Small intestine (tissue), 7 donors: ENCODE measurements around the gene JMJD6. TPM values are rescaled to one million over a fixed set of nuclear protein-coding genes. Genes with fewer than 3 reads are reported as not detected.

ENCODE experiments used
- DNase-seq, 2 donors: peaks; one replicate each; pipeline versions ENCODE4 v3.0.0 to v3.0.0-alpha.2; 2013
- FAIRE-seq: peaks from 2 replicates; lab custom pipeline; 2012; peaks lifted over from hg19 to GRCh38; lab: Jason Lieb, UNC
- H3K27ac ChIP-seq, 3 donors: one replicate each; pipeline ENCODE4 v1.5.1; 2013; ENCODE audit warnings: low read length in 2 of 3, mild to moderate bottlenecking in 2 of 3, control low read depth in 1 of 3, inconsistent platforms in 1 of 3, low read depth in 1 of 3, moderate library complexity in 1 of 3
- H3K27me3 ChIP-seq, 3 donors: one replicate each; pipeline ENCODE4 v1.6.1; 2013; ENCODE audit warnings: low read length in 3 of 3, inconsistent platforms in 1 of 3; ENCODE audit not compliant: control insufficient read depth in 3 of 3, insufficient read depth in 3 of 3
- H3K36me3 ChIP-seq, 3 donors: one replicate each; pipeline ENCODE4 v1.6.1; 2013; ENCODE audit warnings: low read length in 3 of 3, inconsistent platforms in 1 of 3, low read depth in 1 of 3, mild to moderate bottlenecking in 1 of 3, moderate library complexity in 1 of 3; ENCODE audit not compliant: control insufficient read depth in 3 of 3, insufficient read depth in 2 of 3
- H3K4me1 ChIP-seq, 3 donors: one replicate each; pipeline ENCODE4 v1.6.1; 2013; ENCODE audit warnings: low read length in 2 of 3, inconsistent platforms in 1 of 3, low read depth in 1 of 3, mild to moderate bottlenecking in 1 of 3, moderate library complexity in 1 of 3; ENCODE audit not compliant: control insufficient read depth in 3 of 3, insufficient read depth in 2 of 3
- H3K4me3 ChIP-seq, 3 donors: one replicate each; pipeline ENCODE4 v1.5.1; 2013; ENCODE audit warnings: low read length in 3 of 3, control low read depth in 1 of 3, inconsistent platforms in 1 of 3, low read depth in 1 of 3, mild to moderate bottlenecking in 1 of 3, moderate library complexity in 1 of 3
- H3K9me3 ChIP-seq, 2 donors: one replicate each; pipeline ENCODE4 v1.6.1; 2013; ENCODE audit warnings: low read depth in 1 of 2, low read length in 1 of 2; ENCODE audit not compliant: control insufficient read depth in 2 of 2, insufficient read depth in 1 of 2
- WGBS, 3 donors: extraction: QIAGEN DNeasy Blood & Tissue Kit; methylation state at CpG; one replicate each; pipeline ENCODE4 v1.1.7; 2013; 5-methylcytosine and 5-hydroxymethylcytosine counted together
- polyA plus RNA-seq, 4 donors: library from polyadenylated mRNA; stranded (reverse) in 3 of 4; unstranded in 1 of 4; fragments of 200-250 nt in 3 of 4; fragments of 120-200 nt in 1 of 4; gene quantifications; one replicate each; pipeline versions ENCODE4 v1.2.1 to v1.2.3, GENCODE V29; 2013
- donor health status: healthy with polysubstance abuse.
- donor health status: control.
- donor health status: control.
- donor health status: Bipolar disorder and iron deficiency.
- donor health status: healthy.

JMJD6 gene
- polyA plus RNA-seq, 4 donors = 24.2 to 56.6 (median 39.1) TPM

DNA sequence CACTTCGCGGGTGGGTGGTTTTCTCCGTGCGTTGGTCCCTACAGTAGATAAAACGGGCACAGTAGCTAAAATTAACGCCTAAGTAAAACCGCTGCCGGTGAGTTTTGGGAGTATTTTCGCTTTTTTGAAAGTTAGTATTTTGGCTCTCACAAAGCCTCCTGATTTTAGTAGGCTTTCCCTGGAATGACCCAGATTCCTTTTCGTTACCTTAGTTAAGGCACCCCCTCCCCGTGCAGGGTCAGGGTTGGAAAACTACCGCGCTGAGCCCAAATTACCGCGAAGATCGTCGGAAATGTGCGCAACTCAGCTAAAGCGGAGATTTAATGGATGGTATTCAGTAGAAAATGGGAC lies 54.5 kb downstream of the JMJD6 start:
- Histone ChIP-seq H3K36me3 (no peaks in the 10 kb centered on the region), H3K27me3 (no peaks in the 10 kb centered on the region), H3K27ac (peak overlapping the region; percentile 88 to 99 (median 90)), H3K4me1 (peaks cover 0 to 29% (median 0%) of the 10 kb centered on the region in 3 donors), H3K4me3 (peak overlapping the region in 2 of 3 donors; percentile 63 to 68), H3K9me3 (no peaks in the 10 kb centered on the region)
- 0% methylated on average over 19 of the region's 19 CpGs for WGBS, 3 donors
- FAIRE-seq (no peak), DNase-seq (no peak)

DNA sequence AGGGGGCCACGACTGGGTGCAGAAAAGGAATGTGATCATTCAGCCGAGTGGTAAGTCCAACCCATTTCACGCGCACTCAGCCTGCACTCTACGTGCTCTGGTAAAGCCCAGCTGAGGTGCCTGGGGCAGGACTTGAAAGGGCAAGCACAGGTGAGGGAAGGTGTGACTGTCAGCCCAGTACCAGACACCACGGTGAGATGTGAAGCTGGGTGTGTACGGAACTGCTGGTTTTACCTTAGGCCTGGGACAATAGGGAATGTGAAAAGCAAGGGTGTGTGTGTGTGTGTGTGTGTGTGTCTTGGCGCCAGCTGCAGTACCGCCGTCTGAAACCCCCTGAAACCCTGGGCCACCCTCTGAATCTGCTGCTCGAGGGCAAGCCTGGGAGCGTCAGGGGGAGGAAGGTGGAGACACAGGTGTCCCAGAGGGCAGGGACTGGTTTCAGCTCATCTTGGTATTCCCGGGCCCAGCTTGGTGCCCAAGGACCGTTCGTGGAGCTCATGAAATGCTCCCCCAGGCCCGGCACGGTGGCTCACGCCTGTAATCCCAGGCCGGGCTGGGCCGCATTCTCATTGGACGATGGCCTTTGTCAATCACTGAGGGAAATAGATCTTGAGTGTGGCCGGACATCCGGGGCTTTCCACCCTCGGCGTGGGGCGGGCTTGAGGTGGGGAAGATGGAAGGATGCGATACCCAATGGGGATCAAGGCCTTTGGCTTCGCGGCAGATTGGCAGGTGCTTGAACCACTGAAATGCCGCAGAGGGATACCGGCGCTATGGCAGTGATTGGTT lies 55.1 kb downstream of the JMJD6 start:
- WGBS, 3 donors = 6 to 13% (median 7%) methylated on average over 31 to 32 of the region's 32 CpGs
- Histone ChIP-seq H3K9me3 (no peaks in the 10 kb centered on the region), H3K4me3 (peak overlapping the region in 2 of 3 donors; percentile 63 to 68), H3K36me3 (no peaks in the 10 kb centered on the region), H3K4me1 (peaks cover 0 to 29% (median 0%) of the 10 kb centered on the region in 3 donors), H3K27ac (peak overlapping the region; percentile 94 to 99 (median 95)), H3K27me3 (no peaks in the 10 kb centered on the region)
- DNase-seq (peak; percentile 100), FAIRE-seq (peak; percentile 23)

DNA sequence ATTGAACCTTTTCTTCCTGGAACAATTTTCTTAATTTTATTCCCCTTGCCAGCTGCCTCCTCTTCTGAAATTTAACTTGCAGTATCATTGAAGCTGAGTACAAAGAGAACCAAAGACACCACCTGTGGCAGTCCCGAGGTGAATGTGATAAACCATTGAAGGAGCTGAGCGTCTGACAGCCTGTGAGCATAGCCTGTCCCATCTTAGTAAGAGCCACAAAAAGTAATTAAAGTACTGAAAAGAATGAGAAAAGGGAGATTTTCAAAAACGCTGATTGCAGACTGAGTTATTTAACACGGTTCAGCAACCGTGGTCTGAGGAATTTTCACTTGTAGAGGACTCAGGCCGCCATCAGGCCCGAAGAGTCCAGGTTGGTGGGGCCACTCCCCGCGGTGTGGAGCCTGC lies 55.7 kb downstream of the JMJD6 start:
- DNase-seq (peak in 1 of 2 donors; percentile 15), FAIRE-seq (no peak)
- Histone ChIP-seq H3K9me3 (no peaks in the 10 kb centered on the region), H3K4me1 (peaks cover 0 to 29% (median 0%) of the 10 kb centered on the region in 3 donors), H3K27ac (peak overlapping the region; percentile 94 to 99 (median 95)), H3K27me3 (no peaks in the 10 kb centered on the region), H3K36me3 (no peaks in the 10 kb centered on the region), H3K4me3 (peak overlapping the region in 1 of 3 donors; percentile 63)
- WGBS, 3 donors = 20 to 54% (median 26%) methylated on average over 9 of the region's 9 CpGs

DNA sequence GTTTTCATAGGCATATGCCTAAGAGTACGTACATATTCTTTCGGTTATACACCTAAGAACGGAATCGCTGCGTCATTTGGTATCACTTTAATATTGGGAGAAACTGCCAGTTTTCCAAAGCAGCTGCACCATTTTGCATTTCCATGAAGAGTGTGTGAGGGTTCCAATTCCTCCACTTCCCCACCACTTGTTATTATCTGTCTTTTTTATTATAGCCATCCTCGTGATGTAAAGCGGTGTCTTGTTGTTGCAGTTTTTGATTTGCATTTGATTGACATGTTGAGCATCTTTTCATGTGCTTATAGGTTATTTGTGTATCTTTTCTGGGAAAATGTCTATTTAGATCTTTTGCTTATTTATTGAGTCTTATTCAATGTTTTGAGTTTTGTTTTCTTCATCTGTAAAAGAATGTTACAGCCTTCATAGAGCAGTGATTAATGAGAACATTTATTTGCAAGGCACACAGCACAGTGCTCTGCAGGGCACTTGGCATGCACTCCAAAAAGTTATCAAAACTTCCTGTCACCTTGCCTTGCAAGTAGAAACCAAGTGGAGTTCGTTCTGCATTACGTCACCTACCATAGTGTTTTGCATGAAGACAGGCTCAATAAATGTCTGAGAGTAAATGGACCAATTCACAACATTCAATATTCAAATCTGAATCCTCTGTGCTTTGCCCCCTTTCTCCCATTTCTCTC lies 56.2 kb downstream of the JMJD6 start:
- Histone ChIP-seq H3K4me1 (peaks cover 0 to 29% (median 0%) of the 10 kb centered on the region in 3 donors), H3K4me3 (no peak overlapping the region), H3K27ac (peak overlapping the region; percentile 4 to 99 (median 94)), H3K9me3 (no peaks in the 10 kb centered on the region), H3K36me3 (no peaks in the 10 kb centered on the region), H3K27me3 (no peaks in the 10 kb centered on the region)
- 64 to 81% (median 69%) methylated on average over 9 of the region's 9 CpGs for WGBS, 3 donors
- peak; percentile 46 to 77 for DNase-seq
- FAIRE-seq = no peak

Other genes with a start within 250 kb of the JMJD6 start
- gene RHBDF2, start 225.2 kb downstream of the JMJD6 start, polyA plus RNA-seq = 10 to 100 TPM in 2 of 4 donors, 1 to 10 TPM in 2; 2.0 to 43.2 (median 10.9) TPM
- gene CYGB, start 188.9 kb downstream of the JMJD6 start, polyA plus RNA-seq = 10 to 100 TPM in 3 of 4 donors, 1 to 10 TPM in 1; 1.1 to 35.4 (median 12.0) TPM
- 1 to 10 TPM in 3 of 4 donors, not detected in 1; 1.6 to 3.4 (median 2.2) TPM for gene PRCD, start 186.6 kb downstream of the JMJD6 start, polyA plus RNA-seq
- gene ST6GALNAC2, start 140.7 kb downstream of the JMJD6 start, polyA plus RNA-seq = 1 to 10 TPM in 3 of 4 donors, not detected in 1; 1.1 to 5.3 (median 2.7) TPM
- gene ST6GALNAC1, start 82.8 kb downstream of the JMJD6 start, polyA plus RNA-seq = 100 to 1,000 TPM in 1 of 4 donors, 10 to 100 TPM in 3; 18.6 to 179 (median 78.2) TPM
- gene MXRA7, start 15.6 kb downstream of the JMJD6 start, polyA plus RNA-seq = 10 to 100 TPM in 3 of 4 donors, 1 to 10 TPM in 1; 3.1 to 40.1 (median 23.8) TPM
- gene METTL23, start 233 bp upstream of the JMJD6 start, polyA plus RNA-seq = 10 to 100 TPM; 28.8 to 41.8 (median 37.7) TPM
- 100 to 1,000 TPM; 113 to 233 (median 157) TPM for gene SRSF2, start 10.7 kb upstream of the JMJD6 start, polyA plus RNA-seq
- 10 to 100 TPM in 3 of 4 donors, 1 to 10 TPM in 1; 8.3 to 28.4 (median 15.2) TPM for gene MFSD11, start 11.5 kb upstream of the JMJD6 start, polyA plus RNA-seq
- gene MGAT5B, start 141.8 kb upstream of the JMJD6 start, polyA plus RNA-seq = under 1 TPM in 2 of 4 donors, not detected in 2; 0.40 TPM